Measurements from ENCODE around the gene IMMP1L.

The IMMP1L gene

DNA sequence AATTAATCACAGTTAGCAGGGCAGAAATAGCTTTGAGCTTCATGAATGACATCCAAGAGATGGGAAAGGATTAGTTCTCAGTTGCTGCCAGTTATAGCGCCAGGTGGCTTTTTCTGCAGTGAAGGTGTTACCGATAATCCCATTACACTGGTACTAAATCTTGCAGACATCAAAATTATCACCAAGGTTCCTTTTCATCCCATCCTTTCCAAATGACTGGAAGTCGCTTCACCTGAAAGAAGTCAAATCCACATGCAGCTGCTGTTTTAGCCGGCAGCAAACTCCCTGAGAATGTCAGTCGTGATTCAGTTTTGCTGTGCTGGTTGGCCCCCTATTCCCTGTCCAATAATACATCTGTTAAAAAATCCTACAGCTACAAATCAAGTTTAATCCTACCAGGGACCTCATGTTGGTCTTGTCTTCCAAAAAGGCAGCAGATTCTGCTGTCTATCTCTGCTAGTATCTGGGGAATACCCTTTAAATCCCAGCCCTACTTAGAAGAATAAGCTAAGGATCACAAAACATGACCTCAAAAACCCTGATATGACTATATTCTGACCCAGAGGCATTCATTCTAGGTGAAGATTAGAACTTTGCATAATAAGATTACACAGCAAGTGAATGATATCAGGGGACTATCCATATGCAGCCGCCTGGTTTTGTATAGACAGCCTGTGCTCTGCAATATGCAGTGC, 31.7 kb downstream of the IMMP1L start:
- DNase-seq (ENCODE audit: low read depth in 2 of 2, low spot score in 1 of 2) = no peak

DNA sequence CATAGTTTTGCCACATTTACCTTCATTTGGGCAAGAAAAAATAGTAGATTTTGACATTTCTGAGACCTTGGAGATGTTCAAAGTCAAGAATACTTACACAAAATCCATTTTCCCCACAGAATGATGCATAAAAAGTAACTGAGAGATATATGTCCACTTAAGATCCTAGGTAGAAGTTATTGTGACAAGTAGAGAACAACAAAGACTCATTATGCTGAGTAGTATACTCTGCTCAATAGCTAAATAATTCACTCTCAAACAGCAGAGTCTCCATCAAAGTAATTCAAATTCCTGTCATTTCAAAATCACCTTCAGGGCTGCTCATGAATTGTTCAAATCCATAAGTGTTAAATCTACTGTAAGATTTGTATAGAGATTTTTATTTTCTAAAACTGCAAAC, 35.3 kb downstream of the IMMP1L start:
- DNase-seq (ENCODE audit: low read depth in 2 of 2, low spot score in 1 of 2) = no peak

DNA sequence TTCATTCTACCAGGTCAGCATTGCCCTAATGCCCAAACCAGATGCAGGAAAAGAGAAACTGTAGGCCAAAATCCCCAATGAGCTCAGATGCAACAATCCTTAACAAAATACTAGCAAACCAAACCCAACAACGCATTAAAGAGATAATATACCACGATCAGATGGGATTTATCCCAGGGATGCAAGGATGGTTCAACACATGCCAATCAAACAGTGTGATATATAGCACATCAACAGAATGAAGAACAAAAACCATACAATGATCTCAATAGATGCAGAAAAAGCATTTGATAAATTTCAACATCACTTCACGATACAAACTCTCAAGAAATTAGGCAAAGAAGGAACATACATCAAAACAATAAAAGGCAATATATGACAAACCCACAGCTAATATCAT, 45.0 kb downstream of the IMMP1L start:
- DNase-seq (ENCODE audit: low read depth in 2 of 2, low spot score in 1 of 2) = no peak

DNA sequence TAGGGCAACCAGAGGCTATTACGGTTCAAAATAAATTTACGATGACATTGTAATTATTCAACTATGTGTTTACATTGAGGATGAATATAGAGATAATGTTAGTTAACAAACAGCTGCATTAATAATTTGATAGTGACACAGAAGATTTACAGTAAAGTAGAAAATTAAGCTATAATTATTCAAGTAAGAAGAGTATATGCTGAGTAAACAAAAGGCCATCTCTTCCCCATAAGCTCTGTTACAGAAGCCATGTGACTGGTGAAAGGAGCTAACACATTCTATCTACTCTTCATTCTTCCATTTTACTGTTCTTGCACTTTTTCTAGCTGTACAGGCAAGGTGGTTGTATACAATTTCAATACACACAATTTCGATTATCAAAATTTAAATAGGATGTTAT, 54.2 kb downstream of the IMMP1L start:
- DNase-seq (ENCODE audit: low read depth in 2 of 2, low spot score in 1 of 2) = no peak

DNA sequence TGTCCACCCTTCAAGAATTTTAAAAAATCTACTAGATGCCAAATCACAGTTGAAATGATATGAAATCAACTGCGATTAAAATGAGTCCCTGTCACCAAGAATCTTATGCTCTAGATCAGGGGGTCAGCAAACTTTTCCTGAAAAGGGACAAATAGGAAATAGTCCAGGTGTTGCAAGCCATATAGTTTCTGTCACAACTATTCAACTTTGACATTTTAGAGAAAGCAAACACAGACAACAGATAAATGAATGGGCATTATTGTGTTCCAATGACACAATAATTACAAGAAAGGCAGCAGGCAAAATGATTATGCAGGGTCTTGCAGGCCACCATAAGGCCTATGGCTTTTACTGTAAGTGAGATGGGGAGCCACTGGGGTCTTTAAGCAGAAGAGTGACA, 58.6 kb downstream of the IMMP1L start:
- no peak for DNase-seq (ENCODE audit: low read depth in 2 of 2, low spot score in 1 of 2)

DNA sequence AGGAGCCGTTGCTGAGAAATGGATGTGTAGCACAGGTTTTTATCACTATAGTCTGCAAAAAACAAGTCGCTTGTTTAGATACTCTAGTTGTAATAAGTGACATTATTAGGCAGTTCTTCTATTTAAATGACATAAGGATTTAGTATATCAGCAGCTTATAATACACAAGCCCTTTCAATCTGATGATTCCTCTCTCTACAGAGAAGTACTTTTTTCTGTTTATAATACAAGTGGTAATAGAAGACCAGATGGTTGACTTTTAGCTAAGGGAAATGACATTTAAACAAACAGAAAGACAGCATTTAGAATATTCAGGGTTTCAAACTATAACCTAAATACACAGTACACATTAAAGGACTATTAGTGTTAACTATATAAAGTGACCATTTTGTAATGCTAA, 60.4 kb downstream of the IMMP1L start:
- no peak for DNase-seq (ENCODE audit: low read depth in 2 of 2, low spot score in 1 of 2)

DNA sequence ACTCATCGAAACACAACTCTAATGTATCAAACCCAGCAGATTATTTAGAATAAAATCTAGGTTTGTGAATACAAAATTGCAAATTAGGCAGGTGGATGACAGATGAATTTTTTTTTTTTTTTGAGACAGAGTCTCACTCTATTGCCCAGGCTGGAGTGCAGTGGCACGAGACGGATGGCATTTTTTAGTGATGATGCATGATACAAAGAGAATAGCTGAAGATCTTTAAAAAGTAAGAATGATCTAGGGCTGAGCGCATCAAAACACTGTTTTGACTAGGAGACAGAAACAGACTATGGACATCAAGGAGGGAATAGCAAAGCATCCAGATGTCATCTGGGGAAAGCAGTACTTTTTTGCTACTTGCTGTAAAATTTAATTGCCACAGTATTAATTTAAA, 63.8 kb downstream of the IMMP1L start:
- DNase-seq (ENCODE audit: low read depth in 2 of 2, low spot score in 1 of 2) = no peak

DNA sequence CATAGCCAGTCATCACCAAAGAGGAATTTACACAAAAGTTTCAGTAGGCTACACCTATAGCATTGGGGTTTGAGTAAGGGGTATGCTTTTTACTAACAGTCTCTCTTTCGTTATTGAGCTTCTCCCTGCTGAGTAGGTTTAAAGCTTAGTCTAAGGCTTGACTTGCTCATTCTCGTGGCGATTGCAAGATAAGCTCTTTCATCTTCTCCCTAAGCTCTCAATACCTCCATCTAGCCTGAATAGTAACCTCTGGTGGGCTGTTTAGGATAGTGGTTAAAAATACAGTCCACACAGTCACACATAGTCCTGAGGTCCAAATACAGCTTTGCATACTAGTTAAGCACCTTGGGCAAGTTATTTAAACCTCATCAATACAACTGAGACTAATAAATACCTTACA, 65.6 kb downstream of the IMMP1L start:
- DNase-seq (ENCODE audit: low read depth in 2 of 2, low spot score in 1 of 2) = no peak

DNA sequence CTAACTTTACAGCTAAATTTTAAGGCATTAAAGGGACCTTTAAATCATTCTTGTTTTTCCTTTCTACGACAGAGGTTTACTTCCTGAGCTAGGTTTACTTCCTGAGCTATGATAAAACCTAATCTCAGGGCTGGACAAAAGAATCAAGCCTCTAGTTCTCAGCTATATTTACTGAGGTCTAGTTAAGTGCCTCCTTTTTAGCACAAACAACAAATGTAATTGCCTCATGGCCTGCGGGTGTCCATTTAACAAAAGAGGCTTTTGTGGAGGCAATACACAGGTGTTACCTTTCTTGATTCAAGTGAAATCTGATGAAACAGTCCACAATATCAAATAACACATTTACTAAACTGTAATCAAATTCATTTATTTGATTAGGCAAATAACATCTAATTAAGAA, 67.3 kb downstream of the IMMP1L start:
- no peak for DNase-seq (ENCODE audit: low read depth in 2 of 2, low spot score in 1 of 2)

DNA sequence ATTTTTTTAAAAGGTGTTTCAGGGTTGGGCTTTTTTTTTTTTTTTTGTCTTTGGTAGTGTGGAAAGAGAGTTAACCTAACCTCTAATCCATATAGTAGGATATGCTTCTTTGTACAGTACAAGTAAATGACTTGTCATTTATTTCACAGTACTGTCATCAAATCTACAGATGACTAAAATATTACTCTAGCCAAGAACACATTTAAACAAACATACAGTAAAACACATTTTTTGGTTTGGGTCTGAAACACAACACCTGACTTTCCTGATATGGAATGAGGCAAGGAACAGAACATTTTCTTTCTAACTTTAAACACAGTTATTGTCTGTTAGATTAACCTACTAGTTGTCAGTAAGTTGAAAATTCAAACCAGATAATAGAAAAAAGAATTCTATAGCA, 68.1 kb downstream of the IMMP1L start:
- DNase-seq (ENCODE audit: low read depth in 2 of 2, low spot score in 1 of 2) = no peak

DNA sequence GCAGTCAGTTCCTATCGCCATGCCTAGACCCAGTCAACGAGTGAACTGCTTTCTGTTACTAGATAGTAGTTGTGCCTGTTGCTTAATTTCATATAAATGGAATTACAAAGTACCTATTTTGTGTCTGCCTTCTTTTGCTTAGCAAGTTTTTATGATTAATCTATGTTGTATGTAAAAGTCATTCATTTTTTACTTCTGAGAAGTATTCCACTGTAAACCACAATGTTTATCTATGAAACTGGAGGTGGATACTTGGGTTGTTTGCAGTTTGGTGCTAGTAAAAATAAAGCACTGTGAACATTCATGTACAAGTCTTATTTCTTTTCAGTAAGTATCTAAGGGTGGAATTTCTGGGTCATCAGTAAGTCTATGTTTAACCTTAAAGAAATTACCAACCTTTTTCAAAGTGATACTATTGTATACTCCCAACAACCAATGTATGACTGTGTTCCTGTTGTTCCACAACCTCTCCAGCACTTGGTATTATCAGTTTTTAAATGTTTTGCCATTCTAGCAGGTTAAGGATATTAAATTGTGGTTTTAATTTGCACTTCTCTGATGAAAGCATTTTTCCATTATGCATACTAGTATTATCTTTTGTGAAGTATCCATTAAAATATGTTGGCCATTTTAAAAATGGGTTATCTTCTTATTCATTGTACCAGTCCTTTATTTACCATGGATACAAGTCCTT, 71.5 kb downstream of the IMMP1L start:
- no peak for DNase-seq (ENCODE audit: low read depth in 2 of 2, low spot score in 1 of 2)

DNA sequence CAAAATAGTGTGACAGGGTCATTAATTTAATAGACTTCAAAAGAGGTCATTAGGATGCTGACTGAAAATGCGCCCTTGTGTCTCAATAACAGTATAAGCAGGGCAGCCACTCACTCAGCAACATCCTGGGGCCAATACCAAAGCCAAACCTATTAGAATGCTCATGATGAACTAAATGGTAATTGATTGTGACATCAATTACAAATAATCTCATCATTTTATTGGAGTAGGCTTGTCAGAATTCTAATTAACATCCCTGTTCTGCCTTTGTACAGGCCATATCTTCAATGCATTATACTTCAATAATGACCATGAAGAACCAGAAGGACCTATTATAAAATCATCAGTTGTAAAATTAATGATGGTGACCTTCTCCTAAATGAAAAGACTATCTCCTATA, 75.6 kb downstream of the IMMP1L start:
- no peak for DNase-seq (ENCODE audit: low read depth in 2 of 2, low spot score in 1 of 2)

DNA sequence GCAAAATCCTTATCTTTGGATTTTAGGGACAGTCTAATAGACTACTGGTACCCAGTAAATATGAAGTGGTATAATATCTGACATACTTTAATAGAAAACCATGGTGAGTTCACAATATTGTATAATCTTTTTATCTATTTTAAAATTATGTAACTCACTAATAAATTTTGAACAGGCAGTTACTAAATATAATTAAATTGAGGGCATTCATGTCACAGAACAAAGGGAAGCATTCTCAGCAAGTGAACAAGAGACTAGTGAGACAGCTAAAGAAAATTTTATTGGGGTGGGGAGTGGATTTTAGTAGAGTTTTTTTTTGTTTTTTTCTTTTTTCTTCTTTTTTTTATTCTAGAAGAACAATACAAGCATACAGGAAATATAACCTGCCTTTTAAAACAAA, 84.8 kb downstream of the IMMP1L start:
- no peak for DNase-seq (ENCODE audit: low read depth in 2 of 2, low spot score in 1 of 2)

DNA sequence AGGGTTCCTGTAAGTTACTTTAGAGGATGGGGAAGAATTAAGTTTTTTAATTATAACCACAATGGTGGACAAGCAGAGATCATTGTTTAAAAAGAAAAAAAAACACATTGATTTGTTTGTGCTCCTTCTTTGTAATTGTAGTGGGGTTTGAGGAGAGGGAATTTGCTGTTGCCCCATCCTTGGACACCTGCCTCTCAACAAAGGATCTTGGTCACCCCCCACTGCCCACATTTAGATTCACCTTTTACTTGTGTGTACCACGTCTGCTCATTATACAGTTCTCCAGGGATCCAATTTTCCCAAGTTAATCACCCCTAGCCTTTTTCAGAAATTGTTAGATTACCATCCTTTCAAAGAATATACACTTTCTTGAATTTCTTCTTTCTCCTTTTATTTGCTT, 86.7 kb downstream of the IMMP1L start:
- DNase-seq (ENCODE audit: low read depth in 2 of 2, low spot score in 1 of 2) = no peak

DNA sequence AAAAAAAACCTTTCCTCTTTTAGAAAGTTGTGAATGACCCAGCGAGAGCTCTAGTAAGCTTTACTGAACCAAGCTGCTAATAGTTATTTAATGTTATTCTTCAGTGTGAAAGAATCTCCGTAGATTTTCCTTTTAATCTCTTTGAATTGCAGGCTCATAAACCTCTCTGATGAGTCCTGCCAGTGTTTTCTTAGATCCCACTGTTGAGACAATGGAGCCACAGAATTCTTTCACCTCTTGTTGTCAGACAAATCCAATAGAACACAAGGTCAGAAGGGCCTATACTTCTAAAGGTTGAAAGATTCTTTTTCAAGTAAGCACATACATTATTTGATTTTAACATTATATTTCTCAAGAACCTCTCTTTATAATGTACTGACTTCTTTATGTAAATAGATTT, 87.6 kb downstream of the IMMP1L start:
- no peak for DNase-seq (ENCODE audit: low read depth in 2 of 2, low spot score in 1 of 2)

DNA sequence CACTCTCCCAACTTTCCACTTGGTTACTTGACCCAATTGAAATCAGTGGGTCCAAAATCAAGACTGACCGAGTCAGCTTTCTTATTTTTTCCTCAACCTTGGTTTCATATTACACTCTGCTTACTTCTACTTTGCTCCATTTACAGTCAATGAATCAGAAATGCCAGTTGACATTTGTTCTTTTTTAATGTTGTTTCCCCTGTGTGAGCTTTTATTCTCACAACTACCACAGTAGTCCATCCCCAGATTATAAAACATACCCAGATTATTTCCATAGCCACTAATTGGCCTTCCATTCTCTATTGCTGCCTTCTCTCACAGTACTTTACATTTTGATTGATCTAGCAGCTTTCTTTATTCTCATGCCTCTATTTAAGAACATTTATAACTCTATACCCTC, 89.8 kb downstream of the IMMP1L start:
- no peak for DNase-seq (ENCODE audit: low read depth in 2 of 2, low spot score in 1 of 2)

DNA sequence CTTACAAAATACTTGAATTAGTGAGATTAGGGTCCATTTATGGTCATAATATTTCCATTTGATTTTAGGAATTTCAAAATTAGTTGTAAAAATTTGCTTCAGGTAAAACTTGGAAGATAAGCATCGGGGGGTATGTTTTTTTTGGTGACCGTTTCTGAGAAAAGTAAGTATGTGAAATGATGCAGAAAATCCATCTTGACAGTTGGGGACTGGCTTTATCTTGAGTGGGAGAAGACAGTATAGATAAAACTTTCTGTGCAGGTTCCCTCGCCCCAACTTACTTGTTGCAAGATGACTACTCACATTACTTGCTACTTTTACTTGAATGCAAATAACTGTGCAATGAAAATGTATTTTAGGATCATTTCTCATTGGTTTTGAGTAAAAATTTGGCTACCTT, 90.3 kb downstream of the IMMP1L start:
- no peak for DNase-seq (ENCODE audit: low read depth in 2 of 2, low spot score in 1 of 2)

DNA sequence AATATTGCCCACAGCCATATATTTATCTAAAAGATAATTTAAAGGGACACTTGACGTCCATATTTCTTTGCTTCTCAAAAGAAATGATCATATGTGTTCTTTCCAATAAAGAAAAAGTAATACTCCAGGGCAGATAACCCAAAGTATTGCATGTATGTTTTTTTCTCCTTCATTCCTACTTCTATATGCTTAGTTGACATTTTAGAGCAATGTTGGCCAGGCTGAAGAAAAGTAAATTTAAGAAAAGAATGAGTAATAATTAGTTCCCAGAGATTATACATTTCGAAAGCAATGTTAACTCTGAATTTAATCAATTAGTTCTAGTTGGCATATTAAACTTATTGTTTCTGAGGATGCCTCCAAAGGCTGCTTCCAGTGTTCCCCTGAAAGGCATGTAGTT, 91.6 kb downstream of the IMMP1L start:
- DNase-seq (ENCODE audit: low read depth in 2 of 2, low spot score in 1 of 2) = no peak

DNA sequence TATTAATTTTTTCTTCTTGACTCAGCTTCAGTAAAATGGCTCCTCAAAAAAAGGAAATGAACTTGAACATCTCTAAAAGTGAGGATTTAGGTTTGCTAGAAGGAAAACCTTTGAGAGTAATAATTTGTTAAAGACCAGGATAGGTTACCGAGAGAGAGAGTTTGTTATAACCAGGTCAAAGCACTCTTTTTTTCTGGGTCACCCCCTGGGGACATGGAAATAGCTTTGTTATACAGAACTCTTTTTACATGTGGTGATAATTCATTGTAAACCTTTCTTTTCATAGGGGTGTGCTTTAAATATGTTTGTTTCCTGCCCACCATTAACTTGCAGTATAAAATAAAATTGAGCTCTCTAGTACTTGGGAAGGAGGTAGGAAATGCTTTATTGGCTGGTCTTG, 92.1 kb downstream of the IMMP1L start:
- DNase-seq (ENCODE audit: low read depth in 2 of 2, low spot score in 1 of 2) = no peak

DNA sequence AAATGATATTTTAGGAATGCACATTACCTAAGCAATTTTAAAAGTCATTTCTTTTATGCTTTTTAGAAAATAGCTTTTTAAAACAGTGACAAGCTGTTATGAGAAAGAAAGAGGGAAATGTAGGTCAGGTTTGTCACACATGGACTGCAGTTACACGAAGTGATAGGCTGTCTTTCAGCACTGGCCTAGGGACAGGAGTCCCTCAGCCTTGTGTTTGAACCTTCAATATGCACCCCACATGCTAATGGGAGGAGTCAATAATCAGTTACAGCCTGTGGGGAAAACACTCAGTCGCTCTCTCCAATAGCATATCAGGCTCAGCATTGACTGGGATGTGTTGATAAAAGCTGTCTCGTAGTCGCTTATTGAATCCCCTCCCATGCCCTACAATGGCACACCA, 94.0 kb downstream of the IMMP1L start:
- no peak for DNase-seq (ENCODE audit: low read depth in 2 of 2, low spot score in 1 of 2)

DNA sequence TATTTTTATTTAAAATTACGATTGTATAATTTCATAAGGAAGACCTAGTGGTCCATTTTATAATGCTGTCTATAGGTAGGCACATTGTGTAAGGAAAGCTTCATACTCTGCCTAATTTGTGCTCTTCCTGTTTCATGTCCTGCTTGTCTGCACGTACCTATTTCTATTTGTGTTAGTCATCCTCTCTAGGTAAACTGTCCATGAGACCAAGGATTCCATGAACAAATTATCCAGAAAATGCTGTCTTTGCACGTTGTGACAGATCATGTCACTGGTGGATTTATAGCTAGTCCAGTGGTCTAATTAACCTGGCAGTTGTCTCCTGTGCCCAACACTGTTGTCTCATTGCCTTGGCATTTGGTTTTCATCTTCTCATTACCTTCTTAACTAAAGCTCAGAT, 95.1 kb downstream of the IMMP1L start:
- DNase-seq (ENCODE audit: low read depth in 2 of 2, low spot score in 1 of 2) = no peak

DNA sequence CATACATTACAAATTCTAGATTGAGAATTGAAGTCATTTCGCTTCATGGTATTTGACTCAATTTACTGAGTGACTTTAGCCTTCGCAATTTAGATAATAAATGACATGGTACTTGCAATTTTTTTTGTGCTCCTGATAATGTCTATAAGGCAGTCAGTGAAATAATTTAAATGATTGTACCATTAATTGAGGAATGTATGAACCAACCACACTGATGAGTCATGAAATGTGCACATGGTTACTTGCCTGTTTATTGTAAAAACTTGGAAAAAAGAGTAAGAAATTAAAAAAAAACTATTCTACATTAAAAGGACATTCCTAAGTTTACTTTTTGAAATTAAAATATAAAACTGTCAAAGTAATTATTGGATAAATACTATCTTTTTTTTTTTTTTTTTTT, 96.5 kb downstream of the IMMP1L start:
- no peak for DNase-seq (ENCODE audit: low read depth in 2 of 2, low spot score in 1 of 2)

DNA sequence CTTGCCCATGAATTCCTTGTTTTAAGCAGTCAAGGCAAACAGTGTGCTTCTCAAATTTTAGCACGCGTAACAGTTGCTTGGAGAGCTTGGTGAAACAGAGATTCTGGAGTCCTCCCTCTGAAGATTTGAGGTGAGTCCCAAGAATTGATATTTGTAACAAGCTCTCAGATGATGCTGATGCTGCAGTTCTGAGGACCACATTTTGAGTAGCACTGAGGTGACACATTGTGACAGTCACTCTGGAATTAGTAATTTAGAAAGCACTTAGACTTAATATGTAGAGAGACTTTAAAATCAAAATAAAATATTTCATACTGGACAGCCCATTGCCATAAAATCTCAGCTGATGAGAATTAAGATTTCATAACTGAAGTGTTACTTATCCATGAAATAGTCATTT, 101.2 kb downstream of the IMMP1L start:
- DNase-seq (ENCODE audit: low read depth in 2 of 2, low spot score in 1 of 2) = no peak
